ENCODE data around the gene SLC12A8. TPM values are rescaled to one million over a fixed set of nuclear protein-coding genes. Genes with fewer than 3 reads are reported as not detected.

Gene SLC12A8
- total and polyA plus RNA-seq, 8 donors: 1.5 to 31.7 (median 12.3) TPM

GRCh38 chr3:125053304-125053699 is 159.2 kb downstream of the SLC12A8 start:
- no peaks in the 10 kb centered on the region for H3K9me3 ChIP-seq
- peak overlapping the region in 3 of 4 donors; percentile 71 to 90 (median 82) for H3K4me3 ChIP-seq
- H3K36me3 ChIP-seq: no peaks in the 10 kb centered on the region
- intact Hi-C loops (cut with DNase I; ENCODE audit: low total_unique reads): no loop called here
- H3K27me3 ChIP-seq: no peaks in the 10 kb centered on the region
- peaks cover 32 to 77% (median 53%) of the 10 kb centered on the region in 4 donors for H3K4me1 ChIP-seq
- TF ChIP-seq EP300 (IDR thresholded peaks at IDR 0.05) (no peak), POLR2AphosphoS5 (IDR thresholded peaks at IDR 0.05) (no peak), POLR2A (IDR thresholded peaks at IDR 0.05) (no peak), CTCF (IDR thresholded peaks at IDR 0.05) (no peak)
- DNase-seq: no peak
- peak overlapping the region; percentile 26 to 92 (median 90) for H3K27ac ChIP-seq
- WGBS, 5 donors: 84 to 97% (median 90%) methylated on average over 2 of the region's 2 CpGs

- peak overlapping the region; percentile 22 to 92 (median 90) for H3K27ac ChIP-seq
- H3K4me1 ChIP-seq: peaks cover 32 to 76% (median 55%) of the 10 kb centered on the region in 4 donors
- 29 to 48% (median 48%) methylated on average over 8 of the region's 8 CpGs for WGBS, 5 donors
- peak in 1 of 2 donors; percentile 63 for DNase-seq
- TF ChIP-seq POLR2AphosphoS5 (IDR thresholded peaks at IDR 0.05) (peak in 1 of 3 donors; percentile 50), CTCF (IDR thresholded peaks at IDR 0.05) (no peak), POLR2A (IDR thresholded peaks at IDR 0.05) (no peak), EP300 (IDR thresholded peaks at IDR 0.05) (no peak)
- no peaks in the 10 kb centered on the region for H3K36me3 ChIP-seq
- H3K9me3 ChIP-seq: no peaks in the 10 kb centered on the region
- peak overlapping the region in 3 of 4 donors; percentile 71 to 90 (median 82) for H3K4me3 ChIP-seq
- H3K27me3 ChIP-seq: no peaks in the 10 kb centered on the region
- intact Hi-C loops (cut with DNase I; ENCODE audit: low total_unique reads): no loop called here
Measured at GRCh38 chr3:125052624-125053303, 159.8 kb downstream of the SLC12A8 start.

DNA sequence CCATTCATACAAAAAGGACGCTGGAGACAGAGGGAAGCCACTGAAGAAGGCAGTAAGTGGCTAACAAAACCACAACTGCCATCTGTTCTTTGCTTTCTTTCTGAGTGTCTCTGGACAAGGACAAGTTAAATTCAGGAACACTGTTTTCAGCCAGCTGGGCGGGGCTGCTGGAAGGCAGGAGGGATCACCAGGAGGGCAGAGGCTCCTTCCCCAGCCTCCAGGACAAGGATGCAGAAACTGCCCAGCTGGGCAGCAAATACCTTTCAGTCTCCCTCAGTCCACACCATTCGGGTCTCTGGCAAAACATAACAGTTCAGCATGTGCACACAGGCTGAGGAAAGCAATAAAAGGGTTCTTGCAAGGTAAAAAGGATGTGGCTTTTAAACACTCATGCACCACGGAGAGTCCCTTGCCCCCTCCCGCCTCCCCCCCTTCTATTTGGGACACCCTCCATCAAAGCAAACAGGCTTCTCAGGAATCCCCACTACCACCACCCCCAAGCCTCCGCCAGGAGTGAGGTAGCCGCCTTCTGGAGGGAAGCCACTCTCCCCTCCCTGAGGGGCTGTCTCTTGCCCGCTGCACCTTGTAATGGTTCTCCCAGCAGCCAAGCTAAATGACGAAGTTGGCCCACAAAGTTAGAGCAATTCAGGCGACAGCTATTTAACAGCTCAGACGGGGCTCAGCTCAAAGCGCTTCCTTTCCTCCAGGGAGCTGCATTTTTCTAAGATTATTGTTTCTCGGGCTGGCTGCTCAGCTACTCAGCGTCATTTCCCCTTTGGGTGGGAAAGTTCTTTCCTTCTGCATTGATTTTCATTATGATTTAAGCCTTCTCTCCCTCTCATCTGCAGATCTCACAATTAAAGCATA is 160.6 kb downstream of the SLC12A8 start:
- Histone ChIP-seq H3K27ac (peak overlapping the region; percentile 30 to 92 (median 90)), H3K9me3 (no peaks in the 10 kb centered on the region), H3K4me3 (peak overlapping the region in 3 of 4 donors; percentile 27 to 90 (median 82)), H3K36me3 (no peaks in the 10 kb centered on the region), H3K27me3 (no peaks in the 10 kb centered on the region), H3K4me1 (peaks cover 32 to 69% (median 54%) of the 10 kb centered on the region in 4 donors)
- DNase-seq: peak in 1 of 2 donors; percentile 81
- 16 to 40% (median 33%) methylated on average over 12 to 14 of the region's 14 CpGs for WGBS, 5 donors
- TF ChIP-seq POLR2AphosphoS5 (IDR thresholded peaks at IDR 0.05): peak in 1 of 3 donors; percentile 20
- TF ChIP-seq POLR2A (IDR thresholded peaks at IDR 0.05): no peak
- intact Hi-C loops (cut with DNase I; ENCODE audit: low total_unique reads): no loop called here

DNA sequence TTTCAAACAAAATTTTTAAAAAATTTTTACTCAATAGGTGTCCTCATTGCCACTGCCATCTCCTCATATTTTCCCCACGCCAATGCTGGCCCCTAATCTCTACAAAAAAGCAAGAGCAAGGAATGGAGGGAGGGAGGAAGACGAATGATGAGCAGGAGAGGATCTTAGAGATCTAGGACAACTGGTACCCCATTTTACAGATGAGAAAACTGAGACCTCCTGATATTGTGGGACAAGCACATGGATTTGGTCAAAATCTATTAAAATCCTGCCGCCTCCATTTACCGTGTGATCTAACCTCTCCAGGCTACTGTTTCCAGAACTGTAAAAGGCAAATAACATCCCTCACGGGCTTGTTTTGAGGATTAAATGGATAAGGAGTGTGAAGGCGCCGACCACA is 161.3 kb downstream of the SLC12A8 start:
- 70 to 83% (median 76%) methylated on average over 7 of the region's 7 CpGs for WGBS, 5 donors
- H3K4me1 ChIP-seq: peaks cover 27 to 67% (median 50%) of the 10 kb centered on the region in 4 donors
- no peaks in the 10 kb centered on the region for H3K9me3 ChIP-seq
- H3K27me3 ChIP-seq: no peaks in the 10 kb centered on the region
- H3K4me3 ChIP-seq: peak overlapping the region in 1 of 4 donors; percentile 90
- H3K36me3 ChIP-seq: no peaks in the 10 kb centered on the region
- DNase-seq: no peak
- intact Hi-C loops (cut with DNase I; ENCODE audit: low total_unique reads): no loop called here
- no peak for TF ChIP-seq EP300 (IDR thresholded peaks at IDR 0.05)
- TF ChIP-seq POLR2AphosphoS5 (IDR thresholded peaks at IDR 0.05): no peak
- TF ChIP-seq POLR2A (IDR thresholded peaks at IDR 0.05): no peak
- no peak for TF ChIP-seq CTCF (IDR thresholded peaks at IDR 0.05)
- peak overlapping the region in 4 of 5 donors; percentile 86 to 92 (median 91) for H3K27ac ChIP-seq

Measured in stomach (tissue), 9 donors.